Retinal pigment epithelial cell (primary cell): ENCODE data around the gene CD300LD.
"Not testable (repeated sequence)": the region's sequence is repeated elsewhere in the genome, so short reads cannot be mapped to it uniquely, and the experiment has no call there.

Experiments
- DNase-seq: peaks from one replicate; pipeline ENCODE4 v3.0.0-alpha.2; 2010; ENCODE audit warnings: low read depth
- H3K4me3 ChIP-seq: 2 replicates; pipeline ENCODE4 v1.5.1; 2011; ENCODE audit warnings: mild to moderate bottlenecking, low read length, control low read depth, moderate library complexity
- TF ChIP-seq, protein P1 (sequence below): conservative IDR thresholded peaks from 2 replicates; pipeline ENCODE4 v1.5.1; 2011; ENCODE audit warnings: low read depth, low read length, control low read depth, inconsistent platforms

CD300LD gene

DNA sequence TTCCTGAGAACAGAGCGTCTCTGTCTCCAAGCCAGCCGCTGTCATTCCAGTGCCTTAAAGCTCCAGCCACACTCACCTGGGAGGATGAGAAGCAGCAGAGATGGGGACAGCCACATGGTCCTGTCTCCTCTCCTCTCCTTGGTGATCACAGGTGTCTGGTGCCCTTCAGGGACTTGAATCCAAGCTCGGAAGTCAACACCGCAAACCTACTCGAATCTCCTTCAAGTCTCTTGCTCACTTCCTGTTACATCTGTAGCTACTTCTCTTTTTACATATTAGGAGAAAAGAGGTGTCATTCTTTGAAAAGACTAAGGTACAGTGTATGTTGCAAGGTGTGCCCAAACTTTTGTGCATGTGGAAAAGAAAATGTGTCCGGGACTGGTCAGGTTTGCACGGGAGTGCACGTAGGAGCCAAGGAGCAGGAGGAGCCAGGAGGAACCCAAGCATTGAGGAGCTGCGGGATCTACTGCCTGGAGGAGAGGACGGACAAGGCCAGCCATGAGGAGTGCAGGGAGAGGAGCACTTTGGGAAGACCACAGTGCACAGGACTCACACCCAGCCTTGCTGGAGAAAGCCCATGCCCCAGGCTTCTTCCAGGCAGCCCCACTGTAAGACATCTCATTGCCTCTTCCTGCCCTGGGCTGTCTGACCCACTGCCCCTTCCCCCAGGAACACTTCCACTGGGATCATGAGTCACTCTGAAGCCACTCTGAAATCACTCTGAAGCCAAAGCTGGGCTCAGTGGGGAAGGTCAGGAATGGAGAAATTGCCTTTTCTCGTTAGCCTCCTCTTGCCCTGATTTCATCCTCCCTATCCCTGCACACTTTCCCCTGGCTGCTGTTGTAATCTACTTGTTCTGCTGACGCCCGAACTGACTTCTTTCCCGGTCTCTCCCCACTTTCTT is at the start of gene CD300LD:
CD300LD (minus strand) TSS at position 197 of the 904 bp plus-strand sequence; CDS start at position 116, 81 bp downstream.
- no peak for DNase-seq
- H3K4me3 ChIP-seq = no peak within 1 kb of the TSS
- TF ChIP-seq, protein P1, sequence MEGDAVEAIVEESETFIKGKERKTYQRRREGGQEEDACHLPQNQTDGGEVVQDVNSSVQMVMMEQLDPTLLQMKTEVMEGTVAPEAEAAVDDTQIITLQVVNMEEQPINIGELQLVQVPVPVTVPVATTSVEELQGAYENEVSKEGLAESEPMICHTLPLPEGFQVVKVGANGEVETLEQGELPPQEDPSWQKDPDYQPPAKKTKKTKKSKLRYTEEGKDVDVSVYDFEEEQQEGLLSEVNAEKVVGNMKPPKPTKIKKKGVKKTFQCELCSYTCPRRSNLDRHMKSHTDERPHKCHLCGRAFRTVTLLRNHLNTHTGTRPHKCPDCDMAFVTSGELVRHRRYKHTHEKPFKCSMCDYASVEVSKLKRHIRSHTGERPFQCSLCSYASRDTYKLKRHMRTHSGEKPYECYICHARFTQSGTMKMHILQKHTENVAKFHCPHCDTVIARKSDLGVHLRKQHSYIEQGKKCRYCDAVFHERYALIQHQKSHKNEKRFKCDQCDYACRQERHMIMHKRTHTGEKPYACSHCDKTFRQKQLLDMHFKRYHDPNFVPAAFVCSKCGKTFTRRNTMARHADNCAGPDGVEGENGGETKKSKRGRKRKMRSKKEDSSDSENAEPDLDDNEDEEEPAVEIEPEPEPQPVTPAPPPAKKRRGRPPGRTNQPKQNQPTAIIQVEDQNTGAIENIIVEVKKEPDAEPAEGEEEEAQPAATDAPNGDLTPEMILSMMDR = no peak

DNA sequence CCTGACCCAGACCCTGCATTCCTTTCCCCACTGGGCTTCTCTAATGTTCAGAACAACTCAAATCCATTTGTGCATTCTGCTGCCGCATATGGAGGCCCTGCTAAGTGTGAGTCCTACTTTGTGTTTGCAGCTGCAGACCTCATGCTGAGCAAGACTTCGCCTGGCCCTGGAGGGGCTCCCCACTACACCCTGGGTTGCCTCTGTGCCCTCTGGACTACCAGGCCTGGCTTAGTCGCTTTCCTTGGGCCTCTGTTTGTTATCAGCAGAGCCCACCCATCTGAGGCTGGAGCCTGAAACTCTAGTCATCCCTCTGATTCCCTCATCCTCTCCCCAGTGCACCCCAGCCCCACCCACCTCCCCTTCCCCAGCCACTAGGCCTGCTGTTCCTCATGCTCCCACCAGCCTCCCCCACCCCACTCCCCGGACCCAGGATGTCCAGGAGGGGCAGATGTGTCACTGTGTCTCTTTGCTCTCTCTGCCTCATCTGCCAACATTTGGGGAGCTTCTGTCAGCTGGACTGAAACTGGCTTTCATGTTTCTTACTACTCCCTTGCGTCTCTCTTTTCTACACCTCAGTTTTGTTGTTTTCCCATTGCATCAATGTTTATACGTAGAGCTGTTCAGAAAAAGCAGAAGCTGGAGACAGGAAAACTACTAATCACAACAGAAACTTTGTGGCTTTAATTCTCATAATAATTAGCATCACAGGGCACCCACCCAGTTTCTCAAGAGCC is 49.3 kb upstream of the CD300LD start:
- no peak for DNase-seq
- TF ChIP-seq, protein P1 = no peak
- no peak overlapping the region for H3K4me3 ChIP-seq

DNA sequence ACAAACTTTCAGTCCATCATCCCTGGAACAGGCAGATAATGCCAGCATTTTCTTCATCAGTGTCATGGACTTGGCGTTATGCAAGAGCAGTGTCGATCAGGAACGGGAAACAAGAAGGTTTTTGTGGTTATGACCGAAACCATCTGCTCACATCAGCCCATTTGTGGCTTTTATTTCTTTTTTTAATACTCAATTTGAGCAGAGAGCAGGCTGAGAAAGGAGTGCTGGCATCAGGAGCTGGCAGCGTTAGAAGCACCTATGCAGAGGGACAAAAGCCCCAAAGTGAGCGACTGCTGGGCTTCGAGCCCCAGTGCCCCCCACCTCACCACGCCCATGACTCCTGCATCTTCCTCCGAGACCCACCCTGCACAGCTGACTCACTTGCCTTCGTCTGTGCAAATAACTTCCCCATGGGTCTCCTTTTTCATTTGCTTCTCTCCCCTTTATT is 47.6 kb upstream of the CD300LD start:
- H3K4me3 ChIP-seq = no peak overlapping the region
- no peak for DNase-seq
- TF ChIP-seq, protein P1 = no peak

DNA sequence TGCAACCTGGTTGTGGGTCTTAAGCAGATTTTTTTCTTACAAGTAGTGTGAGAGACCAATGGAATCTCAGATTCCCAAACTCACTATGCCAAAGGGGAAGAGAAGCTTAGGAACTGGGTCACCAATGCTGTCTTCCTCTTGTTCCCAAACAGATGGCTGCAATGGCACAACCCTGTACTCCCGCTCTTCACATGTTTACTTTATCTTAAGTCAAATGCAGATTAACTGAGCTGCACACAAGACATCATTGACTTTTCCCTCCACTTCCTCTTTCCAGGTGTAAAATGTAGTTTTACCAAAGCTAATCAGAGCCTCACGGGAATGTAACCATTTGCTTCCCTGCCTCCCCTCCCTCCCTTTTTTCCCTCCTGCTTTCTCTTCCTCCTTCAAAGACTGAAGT is 45.8 kb upstream of the CD300LD start:
- TF ChIP-seq, protein P1 = no peak
- H3K4me3 ChIP-seq = no peak overlapping the region
- no peak for DNase-seq

DNA sequence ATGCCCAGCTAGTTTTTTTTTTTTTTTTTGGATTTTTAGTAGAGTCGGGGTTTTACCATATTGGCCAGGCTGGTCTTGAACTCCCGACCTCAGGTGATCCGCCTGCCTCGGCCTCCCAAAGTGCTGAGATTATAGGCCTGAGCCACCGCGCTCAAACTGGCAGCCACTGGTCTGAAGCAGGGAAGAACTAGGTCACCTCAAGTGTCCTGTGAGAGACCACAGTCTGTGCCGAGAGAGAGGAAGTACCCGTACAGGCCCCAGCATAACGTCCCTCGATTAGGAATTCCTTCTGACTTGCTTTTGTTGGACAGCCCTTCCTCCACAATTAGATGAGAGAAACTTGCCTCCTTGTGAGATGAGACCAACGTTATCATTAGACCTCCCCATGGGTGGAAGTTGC is 45.2 kb upstream of the CD300LD start:
- TF ChIP-seq, protein P1 = no peak
- DNase-seq = no peak
- H3K4me3 ChIP-seq = no peak overlapping the region

DNA sequence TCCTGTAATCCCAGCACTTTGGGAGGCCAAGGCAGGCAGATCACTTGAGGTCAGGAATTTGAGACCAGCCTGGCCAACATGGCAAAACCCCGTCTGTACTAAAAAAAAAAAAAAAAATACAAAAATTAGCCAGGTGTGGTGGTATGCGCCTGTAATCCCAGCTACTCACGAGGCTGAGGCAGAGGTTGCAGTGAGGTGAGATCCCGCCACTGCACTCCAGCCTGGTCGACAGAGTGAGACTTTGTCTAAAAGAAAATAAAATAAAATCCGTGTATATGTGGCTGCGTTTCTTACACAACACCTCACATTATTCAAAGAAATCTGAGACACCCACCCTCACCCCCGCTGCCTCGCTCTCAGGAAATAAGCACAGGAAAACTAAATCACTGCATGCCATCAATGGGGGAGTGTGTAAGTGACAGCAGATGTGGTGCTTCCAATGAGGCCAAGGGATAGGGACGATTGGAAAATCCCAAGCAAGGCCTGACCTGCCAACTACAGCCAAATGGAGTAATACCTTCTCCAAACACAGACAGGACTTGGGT is 44.5 kb upstream of the CD300LD start:
- H3K4me3 ChIP-seq, DNase-seq: not testable (repeated sequence)

DNA sequence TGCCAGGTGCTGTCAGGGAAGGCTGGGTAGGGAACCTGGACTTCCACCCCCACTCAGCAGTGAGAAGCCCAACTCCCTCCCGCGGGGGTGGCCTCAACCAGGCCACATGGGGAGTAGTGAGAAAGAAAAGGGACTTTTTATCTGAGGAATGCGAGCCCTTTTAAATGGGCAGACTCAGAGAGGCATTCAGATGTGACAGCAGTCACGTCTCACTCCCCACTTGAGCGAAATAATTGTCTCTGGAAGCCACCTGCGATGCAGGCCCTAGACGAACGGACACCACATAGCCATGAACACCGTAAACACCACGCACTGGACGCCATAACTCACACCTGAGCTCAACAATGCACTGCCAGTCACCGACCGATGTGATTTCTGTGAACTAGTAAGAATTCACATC is 43.3 kb upstream of the CD300LD start:
- DNase-seq = no peak
- H3K4me3 ChIP-seq = no peak overlapping the region
- TF ChIP-seq, protein P1 = no peak
